Karpas-422 (cell line): ENCODE data around the gene CAMKMT. TPM values are rescaled to one million over a fixed set of nuclear protein-coding genes. Genes with fewer than 3 reads are reported as not detected.

Experiments used
- DNase-seq: peaks from one replicate; pipeline ENCODE4 v3.0.0-alpha.2; 2015
- H2AFZ ChIP-seq: fragments of 200-600 bp; sonication (generic); 2 replicates; pipeline ENCODE4 v1.6.1; 2014; ENCODE audit warnings: antibody characterized with exemption, low read length, mixed read lengths
- H3K27ac ChIP-seq: fragments of 200-600 bp; sonication (generic); 2 replicates; pipeline ENCODE4 v1.5.1; 2014; ENCODE audit warnings: mild to moderate bottlenecking, low read length, moderate library complexity
- H3K27me3 ChIP-seq: fragments of 200-600 bp; sonication (generic); 2 replicates; pipeline ENCODE4 v1.6.1; 2014; ENCODE audit warnings: low read length, mixed read lengths
- H3K36me3 ChIP-seq: fragments of 200-600 bp; sonication (generic); 2 replicates; pipeline ENCODE4 v1.6.1; 2014; ENCODE audit warnings: low read length, mixed read lengths; ENCODE audit not compliant: insufficient read depth
- H3K4me1 ChIP-seq: fragments of 200-600 bp; sonication (generic); 2 replicates; pipeline ENCODE4 v1.6.1; 2014; ENCODE audit warnings: mild to moderate bottlenecking, low read length, mixed read lengths
- H3K4me2 ChIP-seq: fragments of 200-600 bp; sonication (generic); 2 replicates; pipeline ENCODE4 v1.6.1; 2014; ENCODE audit warnings: low read length, low read depth, mild to moderate bottlenecking; ENCODE audit not compliant: poor library complexity, severe bottlenecking
- H3K4me3 ChIP-seq: fragments of 200-600 bp; sonication (generic); 2 replicates; pipeline ENCODE4 v1.5.1; 2014; ENCODE audit warnings: mild to moderate bottlenecking, antibody characterized with exemption, low read length, mixed read lengths
- H3K79me2 ChIP-seq: fragments of 200-600 bp; sonication (generic); 2 replicates; pipeline ENCODE4 v1.6.1; 2014; ENCODE audit warnings: mild to moderate bottlenecking, low read length, mixed read lengths
- H3K9ac ChIP-seq: fragments of 200-600 bp; sonication (generic); 2 replicates; pipeline ENCODE4 v1.6.0; 2014; ENCODE audit warnings: low read length
- H3K9me2 ChIP-seq: fragments of 200-600 bp; sonication (generic), shearing (Covaris generic); replicated peaks from 2 replicates; pipeline ENCODE4 v1.6.0; 2014; ENCODE audit warnings: mild to moderate bottlenecking, low read length, moderate library complexity; ENCODE audit not compliant: insufficient read depth
- H3K9me3 ChIP-seq: fragments of 300-700, 200-600 bp; sonication (generic); 2 replicates; pipeline ENCODE4 v1.6.1; 2014; ENCODE audit warnings: low read length, mixed read lengths
- H4K20me1 ChIP-seq: fragments of 200-600 bp; sonication (generic); 2 replicates; pipeline ENCODE4 v1.6.1; 2014; ENCODE audit warnings: mild to moderate bottlenecking, antibody characterized with exemption, low read length, low read depth; ENCODE audit not compliant: insufficient read depth
- total RNA-seq: library from RNA; depleted of rRNA; stranded (reverse); fragments of >200 nt; shearing (Covaris generic); gene quantifications from 2 replicates; pipeline ENCODE4 v1.2.3, GENCODE V29; 2014; ENCODE audit warnings: low replicate concordance

The CAMKMT gene
- total RNA-seq, 1 experiment from 2014 or later, result 30.8 TPM

GRCh38 chr2:44689516-44689915 lies 327.8 kb downstream of the CAMKMT start:
- no peak overlapping the region for H3K27ac ChIP-seq
- no peak overlapping the region for H2AFZ ChIP-seq
- H3K36me3 ChIP-seq, result no peaks in the 10 kb centered on the region
- DNase-seq, result no peak
- no peak overlapping the region for H3K4me3 ChIP-seq
- peaks cover 11% of the 10 kb centered on the region; the same call in 1 of the 2 replicates for H4K20me1 ChIP-seq
- no peaks in the 10 kb centered on the region for H3K27me3 ChIP-seq
- no peaks in the 10 kb centered on the region for H3K9me2 ChIP-seq
- no peaks in the 10 kb centered on the region for H3K79me2 ChIP-seq
- H3K9ac ChIP-seq, result no peak overlapping the region
- H3K4me2 ChIP-seq, result no peak overlapping the region
- no peaks in the 10 kb centered on the region for H3K4me1 ChIP-seq
- H3K9me3 ChIP-seq, result no peaks in the 10 kb centered on the region

- no peaks in the 10 kb centered on the region for H3K27me3 ChIP-seq
Measured at GRCh38 chr2:44691174-44691785, 329.5 kb downstream of the CAMKMT start.

GRCh38 chr2:44692821-44693220 lies 331.1 kb downstream of the CAMKMT start:
- no peak for DNase-seq
- no peaks in the 10 kb centered on the region for H3K4me1 ChIP-seq
- H3K4me2 ChIP-seq, result no peak overlapping the region

More at GRCh38 chr2:44691174-44691785, 329.5 kb downstream of the CAMKMT start:
- Histone ChIP-seq H3K9ac (no peak overlapping the region), H3K79me2 (no peaks in the 10 kb centered on the region), H3K4me3 (no peak overlapping the region), H3K4me1 (no peaks in the 10 kb centered on the region), H3K36me3 (no peaks in the 10 kb centered on the region), H3K9me3 (no peaks in the 10 kb centered on the region), H4K20me1 (peaks cover 11% of the 10 kb centered on the region; the same call in 1 of the 2 replicates), H3K4me2 (no peak overlapping the region), H3K9me2 (no peaks in the 10 kb centered on the region), H2AFZ (no peak overlapping the region), H3K27ac (no peak overlapping the region)
- no peak for DNase-seq

GRCh38 chr2:44700824-44701223 lies 339.1 kb downstream of the CAMKMT start:
- H3K79me2 ChIP-seq, result no peaks in the 10 kb centered on the region
- H3K4me2 ChIP-seq, result no peak overlapping the region
- H2AFZ ChIP-seq, result no peak overlapping the region
- no peak overlapping the region for H3K9ac ChIP-seq
- H3K4me1 ChIP-seq, result no peaks in the 10 kb centered on the region
- H3K27me3 ChIP-seq, result no peaks in the 10 kb centered on the region
- no peaks in the 10 kb centered on the region for H3K9me2 ChIP-seq
- H3K27ac ChIP-seq, result no peak overlapping the region
- H3K4me3 ChIP-seq, result no peak overlapping the region
- 0 out of 2 replicates have a peak, but pooled peaks cover 5% of the 10 kb centered on the region for H4K20me1 ChIP-seq
- DNase-seq, result no peak
- no peaks in the 10 kb centered on the region for H3K36me3 ChIP-seq
- no peaks in the 10 kb centered on the region for H3K9me3 ChIP-seq

More at GRCh38 chr2:44692821-44693220, 331.1 kb downstream of the CAMKMT start:
- no peaks in the 10 kb centered on the region for H3K9me2 ChIP-seq
- no peak overlapping the region for H3K9ac ChIP-seq
- H4K20me1 ChIP-seq, result peaks cover 4% of the 10 kb centered on the region; the same call in 1 of the 2 replicates
- no peaks in the 10 kb centered on the region for H3K36me3 ChIP-seq
- no peak overlapping the region for H3K27ac ChIP-seq
- no peak overlapping the region for H2AFZ ChIP-seq
- no peaks in the 10 kb centered on the region for H3K9me3 ChIP-seq
- no peaks in the 10 kb centered on the region for H3K27me3 ChIP-seq
- H3K79me2 ChIP-seq, result no peaks in the 10 kb centered on the region
- H3K4me3 ChIP-seq, result no peak overlapping the region

- H3K4me2 ChIP-seq, result no peak overlapping the region
- no peak overlapping the region for H3K9ac ChIP-seq
- H3K27me3 ChIP-seq, result no peaks in the 10 kb centered on the region
- no peaks in the 10 kb centered on the region for H3K9me2 ChIP-seq
- H2AFZ ChIP-seq, result no peak overlapping the region
- H3K4me3 ChIP-seq, result no peak overlapping the region
- no peaks in the 10 kb centered on the region for H3K79me2 ChIP-seq
- DNase-seq, result no peak
- no peaks in the 10 kb centered on the region for H3K9me3 ChIP-seq
- no peaks in the 10 kb centered on the region for H3K36me3 ChIP-seq
- peaks cover 12% of the 10 kb centered on the region for H3K4me1 ChIP-seq
- H4K20me1 ChIP-seq, result 0 out of 2 replicates have a peak, but pooled peaks cover 5% of the 10 kb centered on the region
- H3K27ac ChIP-seq, result no peak overlapping the region
Measured at GRCh38 chr2:44705356-44705755, 343.6 kb downstream of the CAMKMT start.

- peaks cover 12% of the 10 kb centered on the region for H3K4me1 ChIP-seq
- H3K9me2 ChIP-seq, result no peaks in the 10 kb centered on the region
- no peak overlapping the region for H3K4me2 ChIP-seq
- H3K36me3 ChIP-seq, result no peaks in the 10 kb centered on the region
- H2AFZ ChIP-seq, result no peak overlapping the region
- no peak for DNase-seq
- no peak overlapping the region for H3K27ac ChIP-seq
- no peak overlapping the region for H3K4me3 ChIP-seq
- no peaks in the 10 kb centered on the region for H3K27me3 ChIP-seq
- 0 out of 2 replicates have a peak, but pooled peaks cover 5% of the 10 kb centered on the region for H4K20me1 ChIP-seq
- no peaks in the 10 kb centered on the region for H3K79me2 ChIP-seq
- no peaks in the 10 kb centered on the region for H3K9me3 ChIP-seq
- no peak overlapping the region for H3K9ac ChIP-seq
Measured at GRCh38 chr2:44705876-44706480, 344.2 kb downstream of the CAMKMT start.

- H3K9me3 ChIP-seq, result no peaks in the 10 kb centered on the region
- no peak overlapping the region for H2AFZ ChIP-seq
- no peak overlapping the region for H3K4me2 ChIP-seq
- no peak overlapping the region for H3K4me3 ChIP-seq
- H3K79me2 ChIP-seq, result no peaks in the 10 kb centered on the region
- no peaks in the 10 kb centered on the region for H3K36me3 ChIP-seq
- no peak overlapping the region for H3K27ac ChIP-seq
- 0 out of 2 replicates have a peak, but pooled peaks cover 5% of the 10 kb centered on the region for H4K20me1 ChIP-seq
- no peak for DNase-seq
- H3K27me3 ChIP-seq, result no peaks in the 10 kb centered on the region
- no peaks in the 10 kb centered on the region for H3K9me2 ChIP-seq
- H3K4me1 ChIP-seq, result peaks cover 12% of the 10 kb centered on the region
- H3K9ac ChIP-seq, result no peak overlapping the region
Measured at GRCh38 chr2:44706681-44707553, 345.2 kb downstream of the CAMKMT start.
